NT2/D1 (cell line): ENCODE results near the gene RIC1.

Experiments
- DNase-seq: peaks from one replicate; pipeline ENCODE4 v3.0.0-alpha.2; 2011; ENCODE audit warnings: low read depth, low spot score
- H3K27me3 ChIP-seq: 2 replicates; pipeline ENCODE4 v1.6.0; 2011; ENCODE audit warnings: mild to moderate bottlenecking; ENCODE audit not compliant: insufficient read length, insufficient read depth
- H3K36me3 ChIP-seq: 2 replicates; pipeline ENCODE4 v1.6.1; 2011; ENCODE audit warnings: mild to moderate bottlenecking, low read length, mixed read lengths; ENCODE audit not compliant: insufficient read depth, insufficient read length
- H3K4me1 ChIP-seq: 2 replicates; pipeline ENCODE4 v1.5.1; 2011; ENCODE audit not compliant: insufficient read depth, insufficient read length
- H3K4me3 ChIP-seq: 2 replicates; pipeline ENCODE4 v1.5.1; 2011; ENCODE audit warnings: low read depth; ENCODE audit not compliant: insufficient read length
- H3K9ac ChIP-seq: 2 replicates; pipeline ENCODE4 v1.6.0; 2011; ENCODE audit warnings: low read depth; ENCODE audit not compliant: insufficient read length
- H3K9me3 ChIP-seq: 2 replicates; pipeline ENCODE4 v1.5.1; 2011; ENCODE audit warnings: mild to moderate bottlenecking, low read length; ENCODE audit not compliant: insufficient read depth
- SUZ12 ChIP-seq: IDR thresholded peaks from 2 replicates; pipeline ENCODE4 v1.6.1; 2011; ENCODE audit not compliant: insufficient read length, insufficient read depth; ENCODE audit errors: extremely low read depth
- YY1 ChIP-seq: IDR thresholded peaks from 2 replicates; pipeline ENCODE4 v1.6.1; 2011; ENCODE audit not compliant: insufficient read length, insufficient read depth
- ZNF274 ChIP-seq: IDR thresholded peaks from 2 replicates; pipeline ENCODE4 v1.6.1; 2011; ENCODE audit warnings: mild to moderate bottlenecking, low read depth, low read length

Gene RIC1

DNA sequence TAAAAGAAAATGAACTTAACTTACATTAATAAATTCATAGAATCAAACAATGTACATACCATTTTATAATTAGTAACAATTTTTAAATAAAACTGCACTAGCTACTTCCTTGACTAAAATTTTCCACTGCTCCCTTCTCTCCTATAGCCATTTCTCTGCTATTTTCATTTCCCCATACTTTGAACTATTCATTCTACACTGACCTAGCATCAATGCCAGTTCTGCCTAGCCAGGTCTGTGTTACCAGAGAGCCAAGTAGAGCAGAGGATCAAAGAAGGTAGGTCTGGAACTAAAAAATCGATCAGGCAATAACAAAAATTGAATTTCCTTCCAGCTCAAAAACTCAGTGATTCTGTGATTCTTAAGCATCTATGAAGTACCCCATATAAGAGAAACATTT, 119.5 kb downstream of the RIC1 start:
- TF ChIP-seq SUZ12 (no peak), ZNF274 (no peak)
- Histone ChIP-seq H3K27me3 (no peaks in the 10 kb centered on the region), H3K9me3 (no peaks in the 10 kb centered on the region), H3K36me3 (peaks cover 72% of the 10 kb centered on the region), H3K4me1 (no peaks in the 10 kb centered on the region), H3K9ac (no peak overlapping the region), H3K4me3 (no peak overlapping the region)
- no peak for DNase-seq

DNA sequence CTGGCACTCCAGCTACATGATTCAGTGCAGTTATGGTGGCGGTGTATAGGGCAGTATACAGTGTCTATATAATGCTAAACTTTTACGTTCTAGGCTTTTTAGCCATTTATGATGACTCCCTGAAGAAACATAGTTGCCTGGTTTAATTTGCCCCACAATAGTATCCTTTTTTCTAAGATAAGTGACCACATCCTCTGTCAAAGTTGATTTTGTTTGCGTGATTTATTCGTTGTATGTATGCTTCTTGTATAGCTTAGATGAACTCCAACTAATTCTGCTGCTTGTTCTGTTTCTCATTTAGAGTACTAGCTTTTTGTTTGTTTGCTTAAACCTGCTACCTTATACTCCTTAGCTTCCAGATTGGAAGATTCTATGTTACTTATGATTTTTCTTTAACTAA, 120.4 kb downstream of the RIC1 start:
- H3K4me3 ChIP-seq, result no peak overlapping the region
- H3K9me3 ChIP-seq, result no peaks in the 10 kb centered on the region
- no peaks in the 10 kb centered on the region for H3K27me3 ChIP-seq
- H3K9ac ChIP-seq, result no peak overlapping the region
- H3K36me3 ChIP-seq, result peaks cover 71% of the 10 kb centered on the region
- H3K4me1 ChIP-seq, result no peaks in the 10 kb centered on the region
- TF ChIP-seq ZNF274, result no peak
- TF ChIP-seq YY1, result no peak
- no peak for TF ChIP-seq SUZ12
- DNase-seq, result no peak

DNA sequence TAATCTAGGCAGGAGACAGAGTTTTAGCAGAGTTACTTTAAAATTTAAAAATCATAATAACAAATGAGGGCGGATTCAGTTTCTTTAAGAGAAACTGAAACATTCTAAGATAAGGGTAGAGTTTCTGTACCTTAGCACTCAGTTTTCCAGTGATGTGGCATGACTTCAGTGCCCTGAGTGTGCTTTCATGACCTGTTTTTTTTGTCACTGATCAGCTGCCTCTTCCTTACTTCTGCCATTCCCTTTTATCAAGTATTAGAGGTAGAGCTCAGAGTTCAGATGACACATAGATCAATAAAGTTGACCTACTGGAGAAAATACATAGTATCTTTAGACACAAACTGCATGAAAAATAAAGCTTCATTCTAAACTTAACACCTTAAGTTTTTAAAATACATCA, 121.7 kb downstream of the RIC1 start:
- no peak overlapping the region for H3K4me3 ChIP-seq
- TF ChIP-seq SUZ12 (no peak), ZNF274 (no peak), YY1 (no peak)
- no peak overlapping the region for H3K9ac ChIP-seq
- no peaks in the 10 kb centered on the region for H3K9me3 ChIP-seq
- no peaks in the 10 kb centered on the region for H3K4me1 ChIP-seq
- H3K27me3 ChIP-seq, result no peaks in the 10 kb centered on the region
- DNase-seq, result no peak
- peaks cover 69% of the 10 kb centered on the region for H3K36me3 ChIP-seq

DNA sequence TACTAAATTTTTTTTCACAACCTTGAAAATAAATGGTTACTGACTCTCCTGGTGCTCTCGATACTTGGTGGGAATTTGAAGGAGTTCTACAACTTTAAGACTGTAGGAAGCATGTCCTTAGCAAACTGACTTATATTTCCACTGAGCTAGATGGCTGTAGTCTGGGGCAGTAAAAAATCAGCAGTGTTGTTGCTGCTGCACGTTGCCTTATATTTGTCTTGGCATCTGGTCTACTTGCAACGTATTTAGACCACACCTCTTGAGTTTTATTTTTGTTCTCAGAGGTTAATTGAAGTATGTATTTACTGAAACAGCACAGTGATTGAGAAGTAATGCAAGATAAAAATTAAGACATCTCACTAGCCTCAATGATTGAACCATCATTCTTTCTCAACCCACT, 127.7 kb downstream of the RIC1 start:
- DNase-seq, result no peak
- H3K9me3 ChIP-seq, result no peaks in the 10 kb centered on the region
- peaks cover 62% of the 10 kb centered on the region for H3K36me3 ChIP-seq
- H3K9ac ChIP-seq, result no peak overlapping the region
- TF ChIP-seq ZNF274 (no peak), YY1 (no peak), SUZ12 (no peak)
- no peak overlapping the region for H3K4me3 ChIP-seq
- no peaks in the 10 kb centered on the region for H3K4me1 ChIP-seq
- H3K27me3 ChIP-seq, result no peaks in the 10 kb centered on the region

DNA sequence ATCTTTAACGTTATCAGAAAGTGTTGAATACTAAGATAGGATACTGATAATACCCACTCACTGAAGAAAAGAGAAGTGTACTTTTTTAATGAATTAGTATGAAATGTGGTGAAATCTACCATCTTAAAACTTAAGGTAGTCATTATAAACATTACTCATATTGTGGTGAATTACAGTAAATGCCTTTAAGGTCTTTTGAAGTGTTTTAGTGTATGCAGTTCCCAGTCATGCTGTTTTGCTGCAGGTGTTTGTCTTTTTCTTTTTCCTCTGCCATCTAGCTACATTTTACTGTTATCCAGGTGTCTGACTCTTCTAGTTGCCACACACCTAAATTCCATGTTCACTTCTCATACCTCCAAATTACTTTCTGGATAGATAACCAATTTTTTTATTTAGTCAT, 131.4 kb downstream of the RIC1 start:
- Histone ChIP-seq H3K4me3 (no peak overlapping the region), H3K36me3 (peaks cover 67% of the 10 kb centered on the region), H3K27me3 (no peaks in the 10 kb centered on the region), H3K9me3 (no peaks in the 10 kb centered on the region), H3K4me1 (no peaks in the 10 kb centered on the region), H3K9ac (no peak overlapping the region)
- TF ChIP-seq SUZ12 (no peak), YY1 (no peak), ZNF274 (no peak)
- DNase-seq, result no peak

DNA sequence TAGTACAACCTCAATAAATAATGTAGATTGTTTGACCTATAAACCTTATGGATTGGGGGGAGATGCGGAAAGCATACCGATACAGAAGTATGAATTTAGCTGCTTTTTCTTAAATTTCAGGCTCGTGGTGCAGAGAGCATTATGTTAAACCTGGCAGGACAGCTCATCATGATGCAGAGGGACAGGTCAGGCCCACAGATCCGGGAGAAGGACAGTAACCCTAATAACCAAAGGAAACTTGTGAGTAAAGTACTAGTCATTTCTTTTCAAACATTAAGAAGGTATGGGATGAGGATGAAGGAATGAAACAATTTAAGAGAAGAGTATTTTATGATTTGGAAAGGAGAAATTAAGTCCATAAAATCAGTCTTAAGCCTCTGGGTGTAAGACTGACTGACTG, 133.5 kb downstream of the RIC1 start:
- Histone ChIP-seq H3K9ac (no peak overlapping the region), H3K9me3 (no peaks in the 10 kb centered on the region), H3K36me3 (peaks cover 70% of the 10 kb centered on the region), H3K4me3 (no peak overlapping the region), H3K4me1 (no peaks in the 10 kb centered on the region), H3K27me3 (no peaks in the 10 kb centered on the region)
- DNase-seq, result no peak
- no peak for TF ChIP-seq YY1
- no peak for TF ChIP-seq SUZ12
- no peak for TF ChIP-seq ZNF274

DNA sequence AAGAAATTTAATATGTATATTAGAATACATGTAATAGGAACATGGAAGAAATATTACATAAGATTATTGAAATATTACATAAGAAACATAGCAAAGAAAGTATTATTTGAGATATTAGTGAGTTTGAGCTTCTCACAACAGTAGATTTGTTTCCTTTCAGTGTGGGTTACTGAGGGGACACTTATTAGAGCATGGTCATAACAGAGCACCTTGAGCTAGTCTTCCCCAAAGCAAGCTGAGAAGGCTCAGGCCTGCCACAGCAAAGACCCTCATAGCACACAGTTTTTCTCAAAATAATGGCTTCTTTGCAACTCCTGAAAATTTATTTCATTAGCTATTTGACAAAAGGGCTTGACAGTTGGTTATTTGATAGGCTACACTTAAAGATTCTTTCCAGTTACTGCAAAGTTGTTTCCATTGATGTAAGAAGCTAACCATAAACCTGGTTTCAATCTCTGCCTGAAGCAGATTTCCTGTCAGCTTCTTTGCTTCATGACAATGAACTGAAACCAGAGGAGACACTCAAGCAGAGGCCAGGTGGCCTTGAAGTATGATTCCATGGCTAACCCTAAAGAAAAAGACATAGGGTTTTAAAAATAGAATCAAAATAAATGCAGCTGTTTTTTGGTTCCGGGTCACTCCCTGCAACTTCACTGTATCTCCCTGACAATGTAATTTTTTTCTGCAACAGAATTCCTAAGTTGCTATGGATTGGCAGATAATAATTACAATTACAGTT, 135.4 kb downstream of the RIC1 start:
- no peak overlapping the region for H3K9ac ChIP-seq
- TF ChIP-seq YY1 (no peak), ZNF274 (no peak), SUZ12 (no peak)
- no peak for DNase-seq

More for the DNA sequence above, 135.4 kb downstream of the RIC1 start:
- no peaks in the 10 kb centered on the region for H3K9me3 ChIP-seq
- H3K4me1 ChIP-seq, result no peaks in the 10 kb centered on the region
- H3K4me3 ChIP-seq, result no peak overlapping the region
- H3K36me3 ChIP-seq, result peaks cover 75% of the 10 kb centered on the region
- H3K27me3 ChIP-seq, result no peaks in the 10 kb centered on the region
